Activated effector memory CD4-positive, alpha-beta T cell treated with anti-CD3 and anti-CD28 coated beads, Interleukin-2, amount 50 U/mL, for 16 hours (primary cell): ENCODE measurements around the gene C9orf50.

ENCODE experiments used
- DNase-seq: peaks from one replicate; pipeline ENCODE4 v3.0.0-alpha.2; 2020

C9orf50 gene

GRCh38 chr9:129568560-129569501 is 52.1 kb downstream of the C9orf50 start:
- DNase-seq: no peak

- no peak for DNase-seq
Observed at GRCh38 chr9:129567842-129568559, 52.9 kb downstream of the C9orf50 start.

GRCh38 chr9:129567329-129567728 is 53.6 kb downstream of the C9orf50 start:
- DNase-seq: no peak

GRCh38 chr9:129566563-129567266 is 54.2 kb downstream of the C9orf50 start:
- no peak for DNase-seq

GRCh38 chr9:129562917-129563316 is 58.0 kb downstream of the C9orf50 start:
- DNase-seq: no peak

GRCh38 chr9:129562514-129562913 is 58.4 kb downstream of the C9orf50 start:
- no peak for DNase-seq
